ENCODE results near the gene NKAIN2. TPM values are rescaled to one million over a fixed set of nuclear protein-coding genes. Genes with fewer than 3 reads are reported as not detected.

The NKAIN2 gene
- total and polyA plus RNA-seq, 2 donors (not counting 3 experiments of a cell fraction or from before 2014, with no cell fraction given), result 0.03 TPM; not detected in 1

DNA sequence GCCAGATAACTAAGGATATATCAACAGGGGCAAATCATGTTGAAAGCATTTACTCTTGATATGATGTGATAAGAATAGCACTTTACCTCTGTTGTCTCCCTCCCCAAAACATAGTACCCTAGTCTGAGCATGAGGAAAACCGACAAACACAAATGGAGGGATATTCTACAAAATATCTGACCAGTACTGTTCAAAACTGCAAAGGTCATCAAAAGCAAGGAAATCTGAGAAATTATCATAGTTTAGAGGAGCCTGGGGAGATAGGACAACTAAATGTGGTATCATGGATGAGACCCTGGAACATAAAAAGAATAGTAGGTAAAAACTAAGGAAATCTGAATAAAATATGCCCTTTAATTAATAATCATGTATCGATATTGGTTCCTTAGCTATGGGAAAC is 675.2 kb downstream of the NKAIN2 start:
- TF ChIP-seq GATA2 (IDR thresholded peaks at IDR 0.05; ENCODE audit: insufficient read depth, insufficient read length, low read depth, low read length) (no peak), JUN (IDR thresholded peaks at IDR 0.05; ENCODE audit: borderline replicate concordance, insufficient read depth, insufficient read length, low read depth) (no peak), EZH2 (IDR thresholded peaks at IDR 0.05; ENCODE audit: borderline replicate concordance, low read depth, low read length, severe bottlenecking) (no peak), FOS (IDR thresholded peaks at IDR 0.05; ENCODE audit: borderline replicate concordance, insufficient read depth, low read length) (no peak), POLR2AphosphoS5 (IDR thresholded peaks at IDR 0.05; ENCODE audit: insufficient read depth, low read depth, low read length) (no peak), MYC (IDR thresholded peaks at IDR 0.05; ENCODE audit: low read depth, low read length) (no peak), POLR2A (IDR thresholded peaks at IDR 0.05; ENCODE audit: low read depth, low read length) (no peak)
- TF ChIP-seq, protein P1, sequence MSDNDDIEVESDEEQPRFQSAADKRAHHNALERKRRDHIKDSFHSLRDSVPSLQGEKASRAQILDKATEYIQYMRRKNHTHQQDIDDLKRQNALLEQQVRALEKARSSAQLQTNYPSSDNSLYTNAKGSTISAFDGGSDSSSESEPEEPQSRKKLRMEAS (IDR thresholded peaks at IDR 0.05; ENCODE audit: insufficient read depth, insufficient read length), result no peak
- TF ChIP-seq, protein P2, sequence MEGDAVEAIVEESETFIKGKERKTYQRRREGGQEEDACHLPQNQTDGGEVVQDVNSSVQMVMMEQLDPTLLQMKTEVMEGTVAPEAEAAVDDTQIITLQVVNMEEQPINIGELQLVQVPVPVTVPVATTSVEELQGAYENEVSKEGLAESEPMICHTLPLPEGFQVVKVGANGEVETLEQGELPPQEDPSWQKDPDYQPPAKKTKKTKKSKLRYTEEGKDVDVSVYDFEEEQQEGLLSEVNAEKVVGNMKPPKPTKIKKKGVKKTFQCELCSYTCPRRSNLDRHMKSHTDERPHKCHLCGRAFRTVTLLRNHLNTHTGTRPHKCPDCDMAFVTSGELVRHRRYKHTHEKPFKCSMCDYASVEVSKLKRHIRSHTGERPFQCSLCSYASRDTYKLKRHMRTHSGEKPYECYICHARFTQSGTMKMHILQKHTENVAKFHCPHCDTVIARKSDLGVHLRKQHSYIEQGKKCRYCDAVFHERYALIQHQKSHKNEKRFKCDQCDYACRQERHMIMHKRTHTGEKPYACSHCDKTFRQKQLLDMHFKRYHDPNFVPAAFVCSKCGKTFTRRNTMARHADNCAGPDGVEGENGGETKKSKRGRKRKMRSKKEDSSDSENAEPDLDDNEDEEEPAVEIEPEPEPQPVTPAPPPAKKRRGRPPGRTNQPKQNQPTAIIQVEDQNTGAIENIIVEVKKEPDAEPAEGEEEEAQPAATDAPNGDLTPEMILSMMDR (IDR thresholded peaks at IDR 0.05; ENCODE audit: extremely low read depth in 1 of 2, insufficient read depth in 1 of 2, low read depth in 1 of 2, low read length in 2 of 2), result no peak
- POLR2A ChIA-PET, result no interaction called here
- H3K4me2 ChIP-seq (ENCODE audit: insufficient read depth, low read length), result no peak overlapping the region
- H3K79me2 ChIP-seq (ENCODE audit: control insufficient read depth, insufficient read depth, low read length), result no peaks in the 10 kb centered on the region
- no peaks in the 10 kb centered on the region for H3K9me1 ChIP-seq (replicated peaks; ENCODE audit: control insufficient read depth, extremely low read depth, insufficient read depth, low read length)
- H3K36me3 ChIP-seq (ENCODE audit: control insufficient read depth in 2 of 2, extremely low read depth in 1 of 2, insufficient read depth in 2 of 2, low read length in 2 of 2), result no peaks in the 10 kb centered on the region
- H3K9ac ChIP-seq (replicated peaks; ENCODE audit: extremely low read depth, insufficient read depth, low read length), result no peak overlapping the region
- dilution Hi-C loops (cut with MboI; ENCODE audit: extremely low pct_ligation_motif_present, low sequenced_read_pairs), result no loop called here
- intact Hi-C loops (cut with micrococcal nuclease), result no loop called here
- BruUV-seq (replicated peaks), result no TSS peak
- H3K4me3 ChIP-seq (replicated peaks in 1 of 3; ENCODE audit: insufficient read depth in 1 of 3, low read depth in 1 of 3, low read length in 3 of 3), result no peak overlapping the region
- no peaks in the 10 kb centered on the region for H3K27me3 ChIP-seq (ENCODE audit: control insufficient read depth in 2 of 2, insufficient read depth in 2 of 2, low read length in 2 of 2)
- no peaks in the 10 kb centered on the region for H3K4me1 ChIP-seq (ENCODE audit: control insufficient read depth, extremely low read depth, insufficient read depth, low read length)
- no peak overlapping the region for H3K27ac ChIP-seq (ENCODE audit: insufficient read depth, low read depth, low read length)
- no peaks in the 10 kb centered on the region for H3K9me3 ChIP-seq (replicated peaks; ENCODE audit: control insufficient read depth, insufficient read depth, low read length)
- DNase-seq (ENCODE audit: low read depth, low spot score), result no peak
- H2AFZ ChIP-seq (ENCODE audit: low read depth, low read length), result no peak overlapping the region
- no peaks in the 10 kb centered on the region for H4K20me1 ChIP-seq (replicated peaks; ENCODE audit: control insufficient read depth, extremely low read depth, insufficient read depth, low read length)
- CTCF ChIA-PET, result interaction anchor here (1.3 kb wide), 1 partner anchor 10 kb away, joined by 3 read pairs; no protein-coding TSS in a partner anchor
- no peak for FAIRE-seq
